Upper lobe of right lung (tissue), 1 donor: ENCODE measurements around the gene ITGB3BP. TPM values are rescaled to one million over a fixed set of nuclear protein-coding genes. Genes with fewer than 3 reads are reported as not detected.

ENCODE experiments used
- ATAC-seq: fragments of 200-7000 bp; cut with Tn5 transposase; one replicate; pipeline ENCODE4 v1.9.1; 2020; ENCODE audit warnings: mild to moderate bottlenecking, moderate library complexity
- DNase-seq: peaks from one replicate; pipeline ENCODE4 v3.0.0-alpha.2; 2020
- H3K27ac ChIP-seq: fragments of 200-600 bp; one replicate; pipeline ENCODE4 v1.8.0; 2022
- H3K27me3 ChIP-seq: fragments of 200-600 bp; one replicate; pipeline ENCODE4 v1.8.0; 2022; ENCODE audit warnings: mild to moderate bottlenecking
- H3K36me3 ChIP-seq: fragments of 200-600 bp; one replicate; pipeline ENCODE4 v1.8.0; 2022
- H3K4me1 ChIP-seq: fragments of 200-600 bp; one replicate; pipeline ENCODE4 v1.8.0; 2022
- H3K4me3 ChIP-seq: fragments of 200-600 bp; one replicate; pipeline ENCODE4 v1.8.0; 2022; ENCODE audit warnings: mild to moderate bottlenecking
- H3K9me3 ChIP-seq: fragments of 200-600 bp; one replicate; pipeline ENCODE4 v1.8.0; 2022
- CTCF ChIP-seq: fragments of 200-600 bp; IDR thresholded peaks from one replicate; pipeline ENCODE4 v1.8.0; 2022; ENCODE audit warnings: antibody characterized with exemption
- intact Hi-C: fragments of 100-400 bp; cut with DNase I; formaldehyde crosslinking; loops from one replicate; pipeline ENCODE4 v1.11.0; 2022
- total RNA-seq: library from RNA; stranded (reverse); fragmentation: NEBNext Ultra II Directional; extraction: Animal tissue kit (Norgen Biotek cat#: 25700); gene quantifications from one replicate; pipeline ENCODE4 v1.2.1, GENCODE V29; 2021
- donor health status: DM: no; HTN: yes; CAD: no; lungs with severe emphysema.

ITGB3BP gene
- total RNA-seq, 1 donor from 2014 or later: 18.5 TPM

GRCh38 chr1:63545780-63546179 is 22.8 kb upstream of the ITGB3BP start:
- intact Hi-C loops: no loop called here
- H3K36me3 ChIP-seq: peaks cover 21% of the 10 kb centered on the region
- H3K9me3 ChIP-seq: no peaks in the 10 kb centered on the region
- DNase-seq (no peak), ATAC-seq (no peak)
- no peak for TF ChIP-seq CTCF
- no peaks in the 10 kb centered on the region for H3K27me3 ChIP-seq
- H3K4me3 ChIP-seq: no peak overlapping the region
- H3K27ac ChIP-seq: no peak overlapping the region
- H3K4me1 ChIP-seq: no peaks in the 10 kb centered on the region

- Histone ChIP-seq H3K4me1 (no peaks in the 10 kb centered on the region), H3K27ac (no peak overlapping the region), H3K27me3 (no peaks in the 10 kb centered on the region), H3K9me3 (no peaks in the 10 kb centered on the region), H3K4me3 (no peak overlapping the region), H3K36me3 (peaks cover 20% of the 10 kb centered on the region)
- ATAC-seq (no peak), DNase-seq (no peak)
- intact Hi-C loops: no loop called here
- TF ChIP-seq CTCF: peak; percentile 51
Observed at GRCh38 chr1:63537940-63538339, 14.9 kb upstream of the ITGB3BP start.

- no peak for TF ChIP-seq CTCF
- DNase-seq (no peak), ATAC-seq (no peak)
- no peak overlapping the region for H3K4me3 ChIP-seq
- no peaks in the 10 kb centered on the region for H3K27me3 ChIP-seq
- no peak overlapping the region for H3K27ac ChIP-seq
- intact Hi-C loops: no loop called here
- no peaks in the 10 kb centered on the region for H3K9me3 ChIP-seq
- H3K36me3 ChIP-seq: peaks cover 30% of the 10 kb centered on the region
- no peaks in the 10 kb centered on the region for H3K4me1 ChIP-seq
Observed at GRCh38 chr1:63537006-63537405, 14.0 kb upstream of the ITGB3BP start.

DNA sequence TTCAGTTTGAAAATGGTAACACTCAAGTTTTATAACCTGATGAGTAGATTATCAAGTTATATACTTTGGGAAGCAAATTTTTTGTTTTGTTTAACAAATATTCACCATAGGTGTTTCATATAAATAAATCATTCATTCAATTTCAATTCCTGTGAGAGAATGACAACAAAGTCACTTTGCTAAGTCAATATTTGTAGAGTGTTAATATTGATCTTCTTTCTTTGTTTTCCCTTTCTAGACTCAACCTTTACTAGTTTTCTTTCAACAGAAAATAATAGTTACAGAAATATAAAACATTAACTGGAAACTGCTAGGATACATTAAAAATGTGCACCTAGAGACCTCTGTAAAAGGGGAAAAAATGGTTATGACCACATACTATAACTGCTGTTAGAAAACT is 11.4 kb upstream of the ITGB3BP start:
- Histone ChIP-seq H3K36me3 (peaks cover 35% of the 10 kb centered on the region), H3K4me1 (no peaks in the 10 kb centered on the region), H3K4me3 (no peak overlapping the region), H3K9me3 (no peaks in the 10 kb centered on the region), H3K27me3 (no peaks in the 10 kb centered on the region), H3K27ac (no peak overlapping the region)
- DNase-seq (no peak), ATAC-seq (no peak)
- no peak for TF ChIP-seq CTCF
- intact Hi-C loops: no loop called here

DNA sequence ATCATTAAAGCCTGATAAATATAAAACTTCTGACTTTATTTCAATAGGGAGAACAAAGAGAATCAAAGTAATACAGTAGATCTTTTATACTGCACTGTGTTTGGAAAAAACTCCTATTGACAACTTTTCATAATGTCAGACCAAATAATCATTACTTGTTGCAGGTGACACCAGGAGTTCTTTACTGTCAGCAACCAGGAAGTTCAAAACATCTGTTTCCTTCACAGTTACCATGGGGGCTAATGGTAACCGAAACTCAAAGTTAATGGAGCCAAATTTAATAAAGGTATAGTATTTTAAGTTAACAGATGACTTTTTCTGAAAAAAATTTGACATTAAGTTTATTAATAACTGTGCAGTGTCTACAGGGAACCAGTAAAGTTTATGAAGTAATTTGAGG is 10.9 kb upstream of the ITGB3BP start:
- Histone ChIP-seq H3K27ac (no peak overlapping the region), H3K27me3 (no peaks in the 10 kb centered on the region), H3K9me3 (no peaks in the 10 kb centered on the region), H3K4me1 (no peaks in the 10 kb centered on the region), H3K36me3 (peaks cover 35% of the 10 kb centered on the region), H3K4me3 (no peak overlapping the region)
- intact Hi-C loops: no loop called here
- ATAC-seq: no peak
- no peak for DNase-seq
- TF ChIP-seq CTCF: no peak

DNA sequence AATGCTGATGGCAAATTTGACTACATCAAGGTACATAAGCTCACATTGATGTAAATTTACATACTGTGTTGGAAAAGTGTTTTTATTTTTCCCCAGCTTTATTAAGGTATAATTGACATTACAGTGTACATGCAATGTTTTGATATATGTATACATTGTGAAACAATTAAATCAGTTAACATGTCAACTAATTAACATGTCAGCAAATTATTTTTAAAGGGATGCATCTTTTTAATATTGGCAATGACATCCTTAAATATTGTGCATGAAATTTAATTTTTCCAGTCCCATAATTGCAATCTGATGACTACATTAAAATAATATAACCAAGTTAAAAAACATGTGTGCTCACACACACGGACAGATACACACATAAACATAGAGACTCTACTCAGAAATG is 9.7 kb upstream of the ITGB3BP start:
- Histone ChIP-seq H3K9me3 (no peaks in the 10 kb centered on the region), H3K36me3 (peaks cover 43% of the 10 kb centered on the region), H3K27me3 (no peaks in the 10 kb centered on the region), H3K4me3 (no peak overlapping the region), H3K4me1 (no peaks in the 10 kb centered on the region), H3K27ac (no peak overlapping the region)
- no peak for TF ChIP-seq CTCF
- ATAC-seq (no peak), DNase-seq (no peak)
- intact Hi-C loops: no loop called here
